GM18499 (cell line): ENCODE data around the gene HSPBAP1.
A peak's percentile ranks its signal among the peaks of the same experiment; 100 is the strongest.
"Not testable (repeated sequence)": the region's sequence is repeated elsewhere in the genome, so short reads cannot be mapped to it uniquely, and the experiment has no call there.

ENCODE experiments used
- ATAC-seq: cut with Tn5 transposase; IDR thresholded peaks from one replicate; pipeline ENCODE4 v1.9.1; 2021; ENCODE audit warnings: moderate number of reproducible peaks; ENCODE audit not compliant: insufficient read depth, unreplicated experiment

The HSPBAP1 gene

DNA sequence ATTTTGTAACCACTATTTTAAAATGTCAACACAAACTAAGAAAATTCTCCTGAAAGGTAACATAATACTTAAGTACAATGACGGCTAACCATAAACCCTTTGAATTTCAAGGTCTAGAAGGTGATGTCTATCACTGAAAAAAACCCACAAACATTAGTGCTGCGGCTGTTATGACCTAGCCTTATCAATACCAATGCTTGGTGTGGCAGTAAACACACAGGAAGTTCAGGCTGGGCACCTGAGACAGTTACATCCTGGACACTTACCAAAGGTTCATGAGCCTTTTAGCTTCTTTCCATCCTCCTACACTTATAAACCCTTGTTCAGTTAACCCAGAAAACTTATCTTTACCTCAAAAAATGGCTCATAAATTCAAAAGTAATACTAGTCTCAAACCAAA, 5.8 kb downstream of the HSPBAP1 start:
- no peak for ATAC-seq

DNA sequence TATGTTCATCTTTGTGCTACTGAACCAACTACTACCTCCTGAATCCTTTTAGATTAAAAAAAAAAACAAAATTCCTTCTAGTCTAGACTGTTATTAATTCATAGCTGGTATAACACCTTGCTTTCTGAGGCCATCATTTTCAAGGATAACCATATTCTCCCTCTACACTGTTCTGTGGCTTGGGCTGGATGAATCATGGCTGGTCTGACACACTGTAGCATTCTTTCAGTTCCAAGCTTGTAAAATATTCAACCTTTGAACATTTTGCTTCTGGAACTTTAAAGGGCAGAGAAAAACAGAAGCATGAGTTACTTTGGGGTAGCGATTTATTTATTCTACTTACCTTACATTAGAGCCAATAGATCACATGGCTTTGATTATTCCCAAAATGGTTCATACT, 7.6 kb downstream of the HSPBAP1 start:
- no peak for ATAC-seq

DNA sequence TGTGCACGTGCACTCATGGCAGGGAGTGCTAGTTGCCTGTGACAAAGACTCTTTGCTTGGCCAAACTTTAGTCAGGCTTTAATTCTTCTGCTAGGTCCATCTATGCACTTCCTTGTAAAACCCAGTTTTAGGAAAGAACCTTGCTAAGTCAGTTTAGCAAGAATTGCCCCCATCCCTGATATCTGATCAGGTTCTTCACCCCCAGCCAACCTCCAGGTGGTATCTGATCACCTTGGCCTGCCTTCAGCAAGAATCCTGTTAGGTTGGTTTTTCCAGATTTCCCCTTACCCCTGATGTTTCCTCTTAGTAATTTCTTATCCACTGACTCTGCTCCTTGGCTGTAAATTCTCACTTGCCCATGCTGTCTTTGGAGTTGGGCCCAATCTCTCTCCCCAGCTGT, 8.4 kb downstream of the HSPBAP1 start:
- ATAC-seq = no peak

DNA sequence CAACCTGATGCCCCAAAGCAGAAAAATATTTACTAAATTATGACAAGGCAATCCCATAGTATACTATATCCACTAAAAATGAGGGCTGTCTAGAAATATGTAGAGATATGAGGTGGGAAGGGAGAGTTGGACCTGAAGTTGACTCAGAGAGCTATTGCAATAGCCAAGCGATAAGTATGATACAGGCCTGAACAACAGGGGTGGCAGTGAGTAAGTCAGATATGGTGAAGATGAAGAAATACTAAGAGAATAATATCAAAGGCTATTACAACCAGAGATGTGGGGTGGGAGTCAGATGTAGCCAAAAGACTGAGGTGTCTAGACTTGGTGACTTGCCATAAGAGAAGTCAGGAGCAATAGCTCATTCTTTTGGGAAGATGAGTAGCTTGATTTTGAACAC, 9.2 kb downstream of the HSPBAP1 start:
- ATAC-seq = no peak

DNA sequence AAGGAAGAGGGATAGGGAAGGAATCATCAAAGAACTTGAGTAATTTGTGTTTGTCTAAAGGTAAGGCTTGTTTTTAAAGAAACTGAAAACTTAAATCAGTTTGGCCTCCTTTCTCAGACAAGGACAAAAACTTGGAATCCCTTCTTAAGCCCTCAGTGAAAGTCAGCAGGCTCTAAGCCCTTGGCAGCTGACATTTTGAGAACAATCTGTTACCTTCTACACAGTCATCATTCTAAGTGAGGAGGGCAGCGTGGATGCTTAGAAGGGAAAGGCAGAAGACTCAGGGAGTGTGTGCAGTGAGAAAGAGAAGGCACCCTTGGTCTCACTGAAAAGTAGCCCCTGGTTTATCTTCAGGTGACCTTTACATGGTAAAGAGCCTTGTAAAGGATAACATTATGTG, 10.8 kb downstream of the HSPBAP1 start:
- ATAC-seq = no peak

DNA sequence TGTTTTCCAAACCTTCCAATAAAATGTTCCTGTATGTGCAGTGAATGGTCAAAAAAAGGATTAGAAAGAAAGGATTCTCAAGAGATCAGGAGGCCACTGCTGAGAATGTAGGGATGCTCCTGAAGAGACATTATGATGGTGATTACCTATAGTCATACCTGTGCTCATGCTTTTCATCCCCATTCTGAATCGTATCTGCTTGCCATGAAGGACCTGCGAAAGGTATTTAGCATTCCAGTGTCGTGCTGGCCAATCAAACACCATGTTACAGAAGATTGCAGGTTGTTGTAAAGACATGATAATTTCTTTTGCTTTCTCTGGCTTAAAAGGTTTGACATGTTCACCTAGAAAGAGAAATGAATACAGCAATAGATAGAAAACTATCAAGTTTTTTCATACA, 16.1 kb downstream of the HSPBAP1 start:
- ATAC-seq = no peak

DNA sequence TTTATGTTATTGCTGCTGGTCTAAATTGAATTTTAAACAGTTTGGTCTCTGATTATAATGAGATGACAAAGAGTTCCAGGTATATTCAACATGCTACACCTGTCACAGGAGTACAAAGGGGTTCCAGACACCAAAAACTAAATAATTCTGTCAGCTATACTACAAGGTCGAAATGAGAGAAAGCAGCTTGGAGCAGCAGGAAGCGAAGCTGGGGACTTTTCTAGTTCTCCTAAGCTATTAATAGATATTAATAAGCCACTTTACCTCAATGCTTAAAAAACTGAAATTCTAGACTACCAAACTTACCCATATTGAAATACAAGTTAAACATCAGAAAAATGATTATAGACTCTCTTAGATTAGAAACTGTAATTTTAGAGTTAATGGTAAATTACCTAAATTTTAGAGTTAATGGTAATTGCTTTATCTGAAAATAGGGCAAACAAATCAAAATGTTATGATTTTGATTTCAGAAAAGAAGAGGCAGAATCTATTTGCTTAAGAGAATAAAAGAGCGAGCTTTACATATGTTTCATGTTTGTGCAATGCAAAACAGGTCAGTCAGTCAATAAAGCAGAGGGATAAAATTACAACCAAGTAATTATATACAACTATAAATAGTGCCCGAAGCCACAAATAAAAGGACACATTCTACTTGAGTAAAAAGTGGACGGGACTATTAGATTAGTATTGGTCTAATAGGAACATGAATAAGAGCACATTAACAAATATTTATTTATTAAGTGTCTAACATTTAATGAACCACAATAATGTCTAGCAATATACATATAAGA, 16.8 kb downstream of the HSPBAP1 start:
- no peak for ATAC-seq

DNA sequence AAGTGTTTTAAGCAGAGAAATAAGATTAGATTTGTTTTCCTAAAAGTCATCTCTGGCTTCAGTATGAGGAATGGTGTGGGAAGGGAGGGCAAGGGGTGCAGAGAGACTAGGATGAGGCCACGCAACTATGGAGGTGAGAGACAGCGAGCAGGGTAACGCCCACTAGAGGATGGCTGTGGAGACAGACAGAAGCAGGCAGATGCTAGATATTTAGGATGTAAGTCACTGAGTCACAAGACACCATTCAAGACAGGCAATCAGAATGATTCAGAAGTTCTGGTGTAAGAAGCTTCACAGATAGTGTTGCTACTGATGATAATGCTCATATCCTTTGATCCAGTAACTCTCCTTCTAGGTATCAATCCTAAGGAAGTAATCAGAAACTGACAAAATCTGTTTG, 19.1 kb downstream of the HSPBAP1 start:
- no peak for ATAC-seq

DNA sequence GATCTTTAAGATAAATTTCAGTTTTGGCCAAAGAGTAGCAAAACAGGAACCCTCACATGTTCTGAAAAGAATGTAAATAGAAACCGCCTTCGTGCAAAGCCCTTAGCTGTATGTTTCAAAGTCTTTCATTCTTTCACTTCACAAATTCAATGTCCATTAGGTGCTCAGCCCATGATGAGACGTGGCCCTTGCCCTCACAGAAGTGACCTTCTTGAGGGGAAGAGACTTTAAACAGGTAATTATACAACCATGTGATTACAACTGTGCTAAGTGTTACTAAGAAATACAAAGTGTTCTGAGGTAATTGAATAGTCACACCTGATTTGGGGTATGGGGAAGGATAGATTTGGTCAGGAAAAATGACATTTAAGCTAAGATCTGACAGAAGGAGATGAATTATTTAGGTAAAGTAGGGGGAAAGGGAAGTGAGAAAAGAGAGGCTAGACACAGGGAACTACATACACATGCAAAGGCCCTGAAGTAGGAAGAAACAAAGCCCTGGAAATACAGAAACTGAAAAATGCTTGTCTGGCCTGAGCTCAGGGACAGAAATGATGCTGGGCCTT, 19.6 kb downstream of the HSPBAP1 start:
- no peak for ATAC-seq

DNA sequence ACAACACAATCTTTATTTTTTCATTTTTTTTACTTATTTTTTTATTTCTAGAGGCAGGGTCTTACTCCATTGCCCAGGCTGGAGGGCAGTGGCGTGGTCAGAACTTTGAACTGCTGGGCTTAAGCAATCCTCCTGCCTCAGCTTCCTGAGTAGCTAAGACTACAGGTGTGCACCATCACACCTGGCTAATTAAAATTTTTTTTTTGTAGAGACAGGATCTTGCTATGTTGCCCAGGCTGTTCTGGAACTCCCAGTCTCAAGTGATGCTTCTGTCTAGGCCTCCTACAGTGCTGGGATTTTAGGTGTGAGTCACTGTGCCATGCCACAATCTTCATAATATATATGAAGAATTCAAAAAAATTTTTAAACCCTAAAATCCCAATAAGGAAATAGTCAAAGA, 20.8 kb downstream of the HSPBAP1 start:
- ATAC-seq = no peak

DNA sequence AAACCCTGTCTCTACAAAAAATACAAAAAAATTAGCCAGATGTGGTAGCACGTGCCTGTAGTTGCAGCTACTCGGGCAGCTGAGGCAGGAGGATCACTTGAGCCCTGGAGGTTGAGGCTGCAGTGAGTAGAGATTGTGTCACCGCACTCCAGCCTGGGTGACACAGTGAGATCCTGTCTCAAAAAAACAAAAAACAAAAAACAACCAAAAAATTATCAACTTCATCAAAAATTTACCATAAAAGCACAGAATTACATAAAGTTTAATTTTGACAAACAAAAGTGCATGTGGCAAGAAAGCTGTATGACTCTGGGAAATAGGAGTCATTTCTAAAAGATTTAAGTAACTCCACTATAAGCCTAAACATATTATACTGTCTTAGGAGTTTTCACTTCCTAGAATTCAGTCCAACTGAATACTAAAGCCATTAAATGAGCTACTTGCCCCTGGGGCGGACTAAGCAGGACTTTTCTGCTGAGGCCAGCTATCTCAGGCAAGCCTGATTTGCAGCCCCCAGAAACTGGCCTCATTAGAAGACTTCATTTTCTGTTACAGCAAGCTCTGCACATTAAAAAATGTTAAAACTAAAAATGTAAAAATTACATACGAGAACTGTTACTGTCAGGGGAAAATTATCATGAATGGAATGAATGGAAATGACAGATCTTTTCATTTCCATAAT, 23.0 kb downstream of the HSPBAP1 start:
- no peak for ATAC-seq

DNA sequence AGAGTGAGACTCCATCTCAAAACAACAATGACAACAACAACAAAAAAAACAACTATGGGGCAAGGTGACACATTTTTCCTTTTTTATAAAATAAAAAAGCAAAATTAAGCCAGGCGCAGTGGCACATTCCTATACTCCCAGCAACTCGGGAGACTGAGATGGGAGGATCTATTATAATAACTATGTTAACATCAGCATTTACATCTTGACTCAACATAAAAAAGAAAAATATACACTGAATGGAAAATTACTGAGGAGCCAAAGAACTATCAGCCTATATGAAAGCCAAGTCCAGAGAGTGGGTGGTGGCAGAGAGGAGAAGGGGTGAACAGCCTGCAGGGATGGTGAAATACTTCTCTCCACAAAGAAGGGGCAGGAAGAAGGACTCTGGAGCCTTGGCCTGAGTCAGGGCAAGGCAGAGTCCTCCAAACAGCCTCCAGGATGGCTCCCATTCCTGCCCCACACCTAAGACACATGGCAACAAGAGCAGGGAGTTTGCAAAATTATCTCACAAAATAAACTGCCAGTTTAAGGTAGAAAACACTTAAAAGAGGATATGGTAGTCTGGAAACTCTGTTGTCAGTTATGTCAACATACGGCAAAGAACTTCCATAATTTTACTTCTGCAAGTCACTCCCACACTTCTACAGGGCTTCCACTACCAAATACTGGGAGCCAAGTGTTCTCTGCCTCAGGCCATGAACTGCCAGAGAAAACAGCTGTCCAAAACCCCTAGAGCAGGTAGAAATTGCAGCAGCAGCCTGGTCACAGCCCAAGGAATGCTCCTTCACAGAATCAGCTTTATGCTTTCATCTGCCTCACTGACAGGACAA, 25.9 kb downstream of the HSPBAP1 start:
- ATAC-seq = no peak

DNA sequence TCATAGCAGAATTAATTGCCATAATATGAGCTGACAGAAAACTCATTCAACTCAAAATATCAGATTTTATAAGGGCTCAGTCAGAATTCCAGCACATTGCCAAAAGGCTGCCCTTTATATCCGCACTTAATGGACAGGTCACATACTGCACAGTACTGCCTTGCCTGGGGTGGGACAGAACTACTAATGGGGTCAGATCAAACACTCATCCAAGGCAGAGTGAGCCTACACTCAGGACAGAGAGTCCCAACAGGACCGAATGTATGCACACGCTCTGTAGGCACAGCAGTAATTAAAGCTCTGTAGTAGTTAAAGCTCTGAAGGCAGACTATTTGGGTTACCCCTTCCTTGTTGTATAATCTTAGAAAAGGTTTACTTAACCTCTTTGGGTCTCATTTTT, 27.2 kb downstream of the HSPBAP1 start:
- ATAC-seq = no peak

DNA sequence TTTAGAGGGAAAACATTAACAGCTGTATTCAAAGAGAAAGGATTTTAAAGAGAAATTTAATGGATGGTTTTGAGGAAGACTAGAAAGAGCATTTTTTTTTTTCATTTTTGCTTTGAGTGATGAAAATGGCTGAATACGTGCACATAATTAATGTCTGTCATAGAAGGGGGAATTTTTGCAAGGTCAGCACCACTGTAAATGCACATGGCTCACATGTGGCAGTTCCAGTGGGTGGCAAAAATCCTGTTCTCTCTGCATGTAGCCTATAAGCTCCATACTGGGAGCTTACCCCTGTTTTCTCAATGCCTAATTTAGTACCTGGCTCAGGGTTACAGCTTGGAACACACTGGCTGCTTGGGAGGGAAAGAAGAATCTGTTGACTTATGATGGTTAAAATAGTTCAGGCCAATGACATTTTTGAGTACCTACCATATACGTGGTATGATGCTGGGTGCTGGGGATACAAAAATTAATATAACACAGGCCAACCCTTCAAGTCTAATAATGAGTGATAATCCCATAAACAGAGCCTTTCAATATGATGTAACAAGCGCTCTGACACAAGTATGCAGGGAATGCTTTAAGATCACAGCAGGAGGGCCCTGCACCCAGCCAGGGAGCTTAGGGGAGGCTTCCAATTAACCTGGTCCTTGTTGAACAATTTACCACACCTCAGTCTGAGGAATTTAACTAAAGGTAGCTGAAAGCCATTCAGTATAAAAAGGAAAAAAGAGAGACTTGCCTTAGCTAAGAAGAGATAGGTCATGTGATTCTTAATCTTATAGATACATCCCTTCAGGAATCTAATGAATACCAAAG, 33.0 kb downstream of the HSPBAP1 start:
- ATAC-seq = no peak

DNA sequence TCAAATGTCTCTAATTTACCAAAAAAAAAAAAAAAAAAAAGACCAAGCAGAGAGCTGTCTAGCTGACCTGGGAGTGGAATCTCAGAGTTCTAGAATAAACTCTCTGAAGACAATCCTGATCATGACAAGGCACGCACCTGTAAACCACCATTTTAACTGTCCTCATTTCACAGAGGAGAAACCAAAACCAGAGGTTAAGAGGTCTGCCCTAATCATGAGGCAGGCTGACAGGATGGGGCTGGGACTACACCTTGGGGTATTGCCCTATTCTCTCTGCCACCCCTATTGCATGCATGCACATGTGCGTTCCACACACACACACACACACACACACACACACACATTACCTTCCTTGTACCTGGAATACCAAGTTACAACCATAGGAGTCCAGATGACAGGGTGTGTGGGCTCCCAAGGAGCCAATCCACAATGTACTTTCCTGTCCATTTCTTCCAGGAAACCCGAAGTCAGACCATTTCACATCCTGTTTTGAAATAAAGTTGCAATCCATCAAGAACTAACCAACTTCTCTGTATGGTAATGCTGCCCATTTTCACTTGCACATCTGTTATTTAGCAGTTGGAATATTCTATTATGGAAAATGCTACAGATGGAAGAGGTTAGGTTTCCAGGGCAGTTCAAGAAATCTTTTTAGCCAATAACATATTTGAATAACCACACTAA, 34.6 kb downstream of the HSPBAP1 start:
- no peak for ATAC-seq

DNA sequence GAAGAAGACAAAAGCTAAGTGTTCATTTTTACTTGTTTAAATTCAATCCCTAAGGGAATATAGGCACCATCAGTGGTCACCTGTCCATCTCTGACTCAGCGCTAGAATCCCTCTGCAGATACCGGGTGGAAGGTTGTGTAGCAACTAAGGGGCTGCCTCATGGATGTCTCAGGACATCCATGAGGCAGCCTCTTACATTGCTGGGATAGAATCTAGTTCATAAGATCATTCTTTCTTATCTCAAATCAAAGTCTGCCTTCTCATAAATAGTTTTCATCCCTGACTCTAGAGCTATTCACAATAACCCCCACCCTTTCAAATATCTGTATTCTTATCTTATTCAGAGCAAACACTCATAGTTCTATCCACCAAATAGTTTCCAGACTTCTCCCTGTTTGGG, 38.1 kb downstream of the HSPBAP1 start:
- ATAC-seq = no peak

DNA sequence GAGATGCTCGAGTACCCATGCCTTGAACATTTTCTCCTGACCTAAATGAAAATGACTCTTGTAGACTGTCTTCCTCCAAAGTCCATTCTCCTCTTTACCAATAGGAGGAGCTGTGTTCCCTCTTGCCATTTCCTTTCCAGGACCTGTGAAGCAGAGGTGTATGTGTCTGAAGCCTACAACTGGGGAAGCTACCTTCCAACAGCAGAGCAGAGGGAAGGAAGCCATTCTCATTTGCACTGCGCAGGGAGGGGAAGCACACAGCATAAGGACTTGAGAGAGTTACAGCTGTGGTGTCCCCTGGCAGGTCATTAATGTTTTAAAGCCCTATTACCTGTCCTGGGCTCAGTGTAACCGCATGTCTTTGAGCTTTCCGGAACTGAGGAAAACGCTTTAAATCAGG, 38.7 kb downstream of the HSPBAP1 start:
- peak; percentile 75 for ATAC-seq

DNA sequence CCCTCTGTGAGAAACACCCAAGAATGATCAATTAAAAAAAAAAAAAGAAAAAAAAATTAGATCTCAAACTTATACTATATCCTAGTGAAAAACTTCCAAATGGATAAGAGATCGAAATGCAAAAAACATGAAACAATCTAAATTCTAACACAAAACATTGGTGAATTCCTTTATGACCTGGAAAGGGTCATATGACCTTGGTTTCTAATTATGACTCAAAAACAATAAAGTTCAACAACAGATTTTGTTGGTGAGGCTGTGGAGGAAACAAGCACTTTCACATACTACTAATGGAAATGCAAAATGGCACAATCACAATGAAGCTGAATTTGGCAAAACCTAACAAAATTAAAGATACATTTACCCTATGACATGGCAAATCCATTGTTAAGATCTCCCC, 45.3 kb downstream of the HSPBAP1 start:
- no peak for ATAC-seq

DNA sequence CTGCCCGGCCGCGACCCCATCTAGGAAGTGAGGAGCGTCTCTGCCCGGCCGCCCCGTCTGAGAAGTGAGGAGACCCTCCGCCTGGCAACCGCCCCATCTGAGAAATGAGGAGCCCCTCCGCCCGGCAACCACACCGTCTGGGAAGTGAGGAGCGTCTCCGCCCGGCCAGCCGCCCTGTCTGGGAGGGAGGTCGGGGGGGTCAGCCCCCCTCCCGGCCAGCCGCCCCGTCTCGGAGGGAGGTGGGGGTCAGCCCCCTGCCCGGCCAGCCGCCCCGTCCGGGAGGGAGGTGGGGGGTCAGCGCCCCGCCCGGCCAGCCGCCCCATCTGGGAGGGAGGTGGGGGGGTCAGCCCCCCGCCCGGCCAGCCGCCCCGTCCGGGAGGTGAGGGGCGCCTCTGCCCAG, 46.3 kb downstream of the HSPBAP1 start:
- ATAC-seq = not testable (repeated sequence)
